H9 (cell line): ENCODE measurements around the gene RASA3. TPM values are rescaled to one million over a fixed set of nuclear protein-coding genes. Genes with fewer than 3 reads are reported as not detected.

ENCODE experiments used
- DNase-seq: peaks from one replicate; pipeline ENCODE4 v3.0.0-alpha.2; 2017
- H2AFZ ChIP-seq: one replicate; pipeline ENCODE4 v1.6.1; 2013; ENCODE audit warnings: mild to moderate bottlenecking, low read length, control low read depth, moderate library complexity
- H2AK5ac ChIP-seq: 2 replicates; pipeline ENCODE4 v1.6.1; 2013; ENCODE audit warnings: low read length, control low read depth, mixed read lengths; ENCODE audit not compliant: insufficient read length
- H2BK120ac ChIP-seq: one replicate; pipeline ENCODE4 v1.6.1; 2013; ENCODE audit warnings: low read depth, mild to moderate bottlenecking, low read length, control low read depth, inconsistent platforms; ENCODE audit not compliant: poor library complexity, severe bottlenecking
- H2BK12ac ChIP-seq: 2 replicates; pipeline ENCODE4 v1.6.1; 2013; ENCODE audit warnings: low read length, control low read depth, mixed read lengths, low read depth; ENCODE audit not compliant: insufficient read length
- H2BK15ac ChIP-seq: 2 replicates; pipeline ENCODE4 v1.6.1; 2013; ENCODE audit warnings: low read depth, low read length, control low read depth
- H2BK20ac ChIP-seq: one replicate; pipeline ENCODE4 v1.6.1; 2013; ENCODE audit warnings: low read depth, mild to moderate bottlenecking, low read length, control low read depth, inconsistent platforms; ENCODE audit not compliant: poor library complexity, severe bottlenecking
- H2BK5ac ChIP-seq: 2 replicates; pipeline ENCODE4 v1.6.1; 2013; ENCODE audit warnings: low read length, control low read depth, mixed read lengths; ENCODE audit not compliant: insufficient read length
- H3K14ac ChIP-seq: 2 replicates; pipeline ENCODE4 v1.6.1; 2013; ENCODE audit warnings: low read length, control low read depth; ENCODE audit not compliant: insufficient read depth
- H3K18ac ChIP-seq: 2 replicates; pipeline ENCODE4 v1.6.1; 2013; ENCODE audit warnings: low read depth, mild to moderate bottlenecking, mixed read lengths, low read length, control low read depth; ENCODE audit not compliant: insufficient read length
- H3K23ac ChIP-seq: 2 replicates; pipeline ENCODE4 v1.6.1; 2013; ENCODE audit warnings: low read length, control low read depth, mixed read lengths, low read depth; ENCODE audit not compliant: insufficient read length
- H3K23me2 ChIP-seq: 2 replicates; pipeline ENCODE4 v1.6.1; 2013; ENCODE audit warnings: low read depth, mild to moderate bottlenecking, mixed read lengths, low read length, control low read depth; ENCODE audit not compliant: insufficient read length, poor library complexity, severe bottlenecking
- H3K27ac ChIP-seq: 2 replicates; pipeline ENCODE4 v1.5.1; 2013; ENCODE audit warnings: low read length, control low read depth, mixed read lengths, low read depth; ENCODE audit not compliant: insufficient read length
- H3K27me3 ChIP-seq: 2 replicates; pipeline ENCODE4 v1.6.1; 2013; ENCODE audit warnings: low read length, control low read depth, inconsistent platforms; ENCODE audit not compliant: insufficient read depth
- H3K4ac ChIP-seq: 2 replicates; pipeline ENCODE4 v1.6.1; 2013; ENCODE audit warnings: low read depth, mild to moderate bottlenecking, control low read depth, inconsistent platforms, low read length, moderate library complexity
- H3K4me1 ChIP-seq: 2 replicates; pipeline ENCODE4 v1.6.1; 2013; ENCODE audit warnings: low read length, control low read depth, inconsistent platforms; ENCODE audit not compliant: insufficient read depth
- H3K4me2 ChIP-seq: 2 replicates; pipeline ENCODE4 v1.6.1; 2013; ENCODE audit warnings: low read length, control low read depth, mixed read lengths; ENCODE audit not compliant: insufficient read length, insufficient read depth
- H3K56ac ChIP-seq: 2 replicates; pipeline ENCODE4 v1.6.1; 2013; ENCODE audit warnings: low read depth, mild to moderate bottlenecking, mixed read lengths, low read length, control low read depth; ENCODE audit not compliant: insufficient read length
- H3K79me1 ChIP-seq: 2 replicates; pipeline ENCODE4 v1.6.1; 2013; ENCODE audit warnings: low read depth, mild to moderate bottlenecking, moderate library complexity, low read length, control low read depth, inconsistent platforms; ENCODE audit not compliant: insufficient read depth, poor library complexity, severe bottlenecking
- H3K79me2 ChIP-seq: 2 replicates; pipeline ENCODE4 v1.6.1; 2013; ENCODE audit warnings: low read length, control low read depth, inconsistent platforms; ENCODE audit not compliant: insufficient read depth
- H3K9ac ChIP-seq: 2 replicates; pipeline ENCODE4 v1.6.1; 2013; ENCODE audit warnings: low read length, control low read depth, mixed read lengths; ENCODE audit not compliant: insufficient read length; ENCODE audit errors: extremely low read depth
- H3K9me3 ChIP-seq: one replicate; pipeline ENCODE4 v1.6.1; 2013; ENCODE audit warnings: low read depth, low read length, inconsistent platforms; ENCODE audit not compliant: control insufficient read depth
- H3T11ph ChIP-seq: one replicate; pipeline ENCODE4 v1.6.1; 2013; ENCODE audit warnings: mild to moderate bottlenecking, low read length, control low read depth, inconsistent platforms
- H4K20me1 ChIP-seq: one replicate; pipeline ENCODE4 v1.6.1; 2013; ENCODE audit not compliant: control insufficient read depth, insufficient read length, insufficient read depth
- H4K5ac ChIP-seq: 2 replicates; pipeline ENCODE4 v1.6.1; 2013; ENCODE audit warnings: low read depth, mild to moderate bottlenecking, mixed read lengths, low read length, control low read depth; ENCODE audit not compliant: insufficient read length
- H4K8ac ChIP-seq: replicated peaks from 2 replicates; pipeline ENCODE4 v1.6.1; 2013; ENCODE audit warnings: low read length, control low read depth, mixed read lengths, low read depth; ENCODE audit not compliant: insufficient read length
- H4K91ac ChIP-seq: 2 replicates; pipeline ENCODE4 v1.6.1; 2013; ENCODE audit warnings: low read depth, mild to moderate bottlenecking, moderate library complexity, mixed read lengths, low read length, control low read depth; ENCODE audit not compliant: insufficient read length
- H3K27ac Mint-ChIP-seq, 3 experiments: 2 replicates in 2 of 3; 3 replicates in 1 of 3; pipeline ENCODE4 v1.8.0; 2020 to 2021; ENCODE audit warnings: mixed read lengths in 3 of 3, mild to moderate bottlenecking in 1 of 3, moderate library complexity in 1 of 3
- H3K27me3 Mint-ChIP-seq: 2 replicates; pipeline ENCODE4 v1.8.0; 2021; ENCODE audit warnings: low read depth, mild to moderate bottlenecking, moderate library complexity, mixed read lengths
- H3K36me3 Mint-ChIP-seq, 3 experiments: 2 replicates in 2 of 3; 3 replicates in 1 of 3; pipeline ENCODE4 v1.8.0; 2020 to 2021; ENCODE audit warnings: low read depth in 3 of 3, mixed read lengths in 3 of 3; ENCODE audit not compliant: insufficient read depth in 1 of 3
- H3K4me1 Mint-ChIP-seq, 2 experiments: 2 replicates each; pipeline ENCODE4 v1.8.0; 2020; ENCODE audit warnings: mixed read lengths in 2 of 2
- H3K4me3 Mint-ChIP-seq, 2 experiments: 2 replicates in 1 of 2; 3 replicates in 1 of 2; pipeline ENCODE4 v1.8.0; 2020 to 2021; ENCODE audit warnings: mild to moderate bottlenecking in 2 of 2, mixed read lengths in 2 of 2, moderate library complexity in 1 of 2
- H3K9me3 Mint-ChIP-seq, 2 experiments: 2 replicates in 1 of 2; 3 replicates in 1 of 2; pipeline ENCODE4 v1.8.0; 2020; ENCODE audit warnings: mild to moderate bottlenecking in 2 of 2, mixed read lengths in 2 of 2, moderate library complexity in 1 of 2
- WGBS: extraction: QIAGEN DNeasy Blood & Tissue Kit; methylation state at CpG from one replicate; pipeline ENCODE4 v1.1.7; 2013; ENCODE audit warnings: missing lambda C conversion rate, low lambda C conversion rate, mixed read lengths; ENCODE audit not compliant: insufficient read length; ENCODE audit errors: extremely low coverage; 5-methylcytosine and 5-hydroxymethylcytosine counted together
- total RNA-seq: library from RNA; stranded (reverse); gene quantifications from 2 replicates; pipeline ENCODE4 v1.2.1, GENCODE V29; 2021
- TF ChIP-seq, protein P1 (sequence below): fragments of 200-600 bp; sonication (generic); conservative IDR thresholded peaks from 3 replicates; pipeline ENCODE4 v1.8.0; 2021; ENCODE audit warnings: antibody characterized with exemption, mild to moderate bottlenecking

The RASA3 gene
- total RNA-seq, 1 experiment from 2014 or later = 12.3 TPM

- Histone ChIP-seq H4K20me1 (no peaks in the 10 kb centered on the region), H3K14ac (no peak overlapping the region), H3K56ac (no peak overlapping the region), H3K79me2 (no peaks in the 10 kb centered on the region), H3K18ac (no peak overlapping the region), H3K79me1 (no peaks in the 10 kb centered on the region), H3K27ac (no peak overlapping the region), H2AK5ac (no peak overlapping the region), H3K4me2 (no peak overlapping the region), H3K9ac (no peak overlapping the region), H2BK15ac (peak overlapping the region; percentile 17; the same call in 1 of the 2 replicates), H4K91ac (no peak overlapping the region), H4K8ac (no peak overlapping the region), H2BK5ac (no peak overlapping the region), H2AFZ (no peak overlapping the region), H3K4me1 (no peaks in the 10 kb centered on the region), H2BK20ac (no peak overlapping the region), H2BK12ac (no peak overlapping the region), H3T11ph (no peak overlapping the region), H4K5ac (no peak overlapping the region), H3K23ac (no peak overlapping the region), H3K4ac (no peak overlapping the region), H3K23me2 (no peaks in the 10 kb centered on the region), H3K27me3 (no peaks in the 10 kb centered on the region), H2BK120ac (no peak overlapping the region), H3K9me3 (no peaks in the 10 kb centered on the region)
- H3K27ac Mint-ChIP-seq = no peak overlapping the region
- no peaks in the 10 kb centered on the region for H3K27me3 Mint-ChIP-seq
- peaks cover 0 to 18% of the 10 kb centered on the region in 2 experiments; a peak in 2 of 4 replicates for H3K4me1 Mint-ChIP-seq
- DNase-seq = no peak
- no peaks in the 10 kb centered on the region for H3K9me3 Mint-ChIP-seq
- H3K36me3 Mint-ChIP-seq = peaks cover 0 to 11% (median 5%) of the 10 kb centered on the region in 3 experiments; a peak in 5 of 7 replicates
- TF ChIP-seq, protein P1, sequence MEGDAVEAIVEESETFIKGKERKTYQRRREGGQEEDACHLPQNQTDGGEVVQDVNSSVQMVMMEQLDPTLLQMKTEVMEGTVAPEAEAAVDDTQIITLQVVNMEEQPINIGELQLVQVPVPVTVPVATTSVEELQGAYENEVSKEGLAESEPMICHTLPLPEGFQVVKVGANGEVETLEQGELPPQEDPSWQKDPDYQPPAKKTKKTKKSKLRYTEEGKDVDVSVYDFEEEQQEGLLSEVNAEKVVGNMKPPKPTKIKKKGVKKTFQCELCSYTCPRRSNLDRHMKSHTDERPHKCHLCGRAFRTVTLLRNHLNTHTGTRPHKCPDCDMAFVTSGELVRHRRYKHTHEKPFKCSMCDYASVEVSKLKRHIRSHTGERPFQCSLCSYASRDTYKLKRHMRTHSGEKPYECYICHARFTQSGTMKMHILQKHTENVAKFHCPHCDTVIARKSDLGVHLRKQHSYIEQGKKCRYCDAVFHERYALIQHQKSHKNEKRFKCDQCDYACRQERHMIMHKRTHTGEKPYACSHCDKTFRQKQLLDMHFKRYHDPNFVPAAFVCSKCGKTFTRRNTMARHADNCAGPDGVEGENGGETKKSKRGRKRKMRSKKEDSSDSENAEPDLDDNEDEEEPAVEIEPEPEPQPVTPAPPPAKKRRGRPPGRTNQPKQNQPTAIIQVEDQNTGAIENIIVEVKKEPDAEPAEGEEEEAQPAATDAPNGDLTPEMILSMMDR = no peak
- no peak overlapping the region for H3K4me3 Mint-ChIP-seq
- no CpG with 5 or more reads among the region's 23 CpGs for WGBS
Observed at GRCh38 chr13:114017966-114018365, 114.5 kb downstream of the RASA3 start.
